Activated CD8-positive, alpha-beta memory T cell treated with anti-CD3 and anti-CD28 coated beads, Interleukin-2, amount 50 U/mL, for 1 hour (primary cell): ENCODE results near the gene SORCS2.

ENCODE experiments used
- DNase-seq: peaks from one replicate; pipeline ENCODE4 v3.0.0-alpha.2; 2020; ENCODE audit errors: extremely low read depth

Gene SORCS2

GRCh38 chr4:7708981-7709380 is 516.6 kb downstream of the SORCS2 start:
- no peak for DNase-seq

GRCh38 chr4:7709431-7709830 is 517.1 kb downstream of the SORCS2 start:
- no peak for DNase-seq

- no peak for DNase-seq
Observed at GRCh38 chr4:7710126-7710525, 517.8 kb downstream of the SORCS2 start.

DNA sequence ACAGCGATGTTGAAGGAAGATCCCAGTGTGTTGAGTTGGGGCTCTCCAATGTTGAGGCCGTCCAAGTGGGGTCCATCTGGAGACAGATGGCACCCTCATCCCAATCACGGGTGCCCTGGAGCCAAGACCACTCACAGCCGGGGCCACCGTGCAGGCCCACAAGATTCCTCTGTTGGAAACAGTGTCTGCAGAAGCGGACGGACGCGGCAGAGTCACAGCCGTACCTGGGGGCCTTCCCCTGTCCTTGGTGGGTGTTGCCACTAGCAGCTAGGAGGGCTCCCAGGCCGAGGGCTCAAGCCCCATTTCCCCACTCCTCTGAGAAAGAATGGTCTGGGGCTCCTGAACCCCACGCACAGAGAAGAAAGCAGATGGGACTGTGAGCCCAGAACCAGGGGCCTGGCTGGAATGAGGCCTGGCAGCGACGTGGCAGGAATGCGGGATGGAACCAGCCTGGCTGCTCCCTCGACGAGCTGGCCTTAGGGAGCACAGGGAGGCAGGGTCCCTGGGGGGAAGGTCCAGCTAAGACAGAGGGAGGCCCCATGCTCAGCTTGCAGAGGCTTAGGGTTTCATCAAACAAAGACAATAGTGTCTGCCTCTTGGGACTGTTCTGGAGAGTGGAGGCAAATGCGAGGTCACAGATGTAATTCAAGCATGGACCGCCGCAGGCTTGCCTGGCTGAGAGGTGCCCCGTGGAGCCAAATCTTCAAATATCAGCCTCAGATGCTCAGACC is 518.4 kb downstream of the SORCS2 start:
- no peak for DNase-seq

DNA sequence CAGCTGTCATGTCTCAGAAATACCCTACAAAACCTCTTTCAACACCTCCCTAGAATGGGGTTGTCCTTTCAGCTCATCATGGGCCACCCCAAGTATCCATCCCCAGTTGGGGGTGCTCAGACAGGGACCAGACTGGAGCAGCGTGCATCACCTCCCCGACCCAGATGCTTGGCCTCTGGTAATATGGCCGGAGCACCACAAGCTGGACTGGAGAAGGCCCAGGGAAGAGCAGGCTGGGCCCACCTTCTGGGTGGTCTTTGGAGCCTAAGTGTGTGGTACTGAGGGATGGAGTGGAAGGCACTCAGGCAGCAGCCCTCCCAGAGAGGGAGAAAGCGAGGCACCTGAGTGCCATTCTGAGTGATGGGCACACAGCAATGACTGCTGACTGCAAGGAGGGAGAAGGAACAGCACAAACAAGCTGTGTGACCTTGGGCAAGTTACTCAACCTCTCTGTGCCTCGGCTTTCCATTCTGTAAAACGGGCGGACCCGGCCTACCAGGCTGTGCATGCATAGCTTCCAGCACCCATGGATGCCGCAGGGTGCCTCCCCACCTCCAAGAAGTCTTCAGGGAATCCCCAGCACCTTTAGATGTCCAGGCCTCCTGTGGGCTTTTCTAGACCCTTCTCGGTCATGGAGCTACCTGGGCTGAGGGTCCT is 519.1 kb downstream of the SORCS2 start:
- no peak for DNase-seq

- no peak for DNase-seq
Observed at GRCh38 chr4:7712021-7712671, 519.8 kb downstream of the SORCS2 start.

DNA sequence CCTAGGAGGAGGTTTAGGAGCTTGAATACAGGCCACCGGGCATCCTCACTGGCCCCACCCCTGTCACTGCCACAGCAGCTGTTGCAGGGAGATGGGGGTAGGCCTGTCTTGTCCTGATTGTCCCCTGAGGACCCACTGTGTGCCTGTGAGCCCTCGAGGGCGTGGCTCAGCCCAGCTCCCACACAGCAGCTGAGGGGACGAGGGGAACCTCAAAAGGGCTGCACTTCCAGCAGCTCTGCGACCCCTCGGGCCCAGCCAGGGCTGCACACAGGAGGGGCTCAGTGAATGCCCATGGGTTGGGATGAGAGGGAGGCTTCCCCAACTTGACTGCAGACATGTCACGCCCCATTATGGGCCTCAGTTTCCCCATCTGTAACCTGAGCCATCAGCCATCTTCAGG is 521.4 kb downstream of the SORCS2 start:
- DNase-seq: no peak

DNA sequence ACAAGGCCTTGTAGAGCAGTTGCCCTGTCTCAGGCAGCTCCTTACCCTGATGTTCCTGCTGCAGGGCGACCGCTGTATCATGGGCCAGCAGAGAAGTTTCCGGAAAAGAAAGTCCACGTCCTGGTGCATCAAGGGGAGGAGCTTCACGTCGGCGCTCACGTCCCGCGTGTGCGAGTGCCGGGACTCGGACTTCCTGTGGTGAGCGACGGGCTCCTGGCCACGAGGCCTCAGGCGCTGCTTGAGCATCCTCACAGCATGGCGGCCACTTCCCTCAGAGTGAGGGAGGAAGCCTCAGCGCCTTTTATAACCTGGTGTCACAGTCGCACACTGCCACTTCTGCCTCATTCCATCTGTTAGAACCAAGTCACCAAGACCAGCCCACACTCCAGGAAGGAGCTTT is 521.8 kb downstream of the SORCS2 start:
- DNase-seq: no peak

GRCh38 chr4:7714738-7715137 is 522.4 kb downstream of the SORCS2 start:
- no peak for DNase-seq

- DNase-seq: no peak
Observed at GRCh38 chr4:7715271-7716009, 523.1 kb downstream of the SORCS2 start.

GRCh38 chr4:7716010-7716721 is 523.8 kb downstream of the SORCS2 start:
- DNase-seq: no peak

- no peak for DNase-seq
Observed at GRCh38 chr4:7717161-7717560, 524.8 kb downstream of the SORCS2 start.

DNA sequence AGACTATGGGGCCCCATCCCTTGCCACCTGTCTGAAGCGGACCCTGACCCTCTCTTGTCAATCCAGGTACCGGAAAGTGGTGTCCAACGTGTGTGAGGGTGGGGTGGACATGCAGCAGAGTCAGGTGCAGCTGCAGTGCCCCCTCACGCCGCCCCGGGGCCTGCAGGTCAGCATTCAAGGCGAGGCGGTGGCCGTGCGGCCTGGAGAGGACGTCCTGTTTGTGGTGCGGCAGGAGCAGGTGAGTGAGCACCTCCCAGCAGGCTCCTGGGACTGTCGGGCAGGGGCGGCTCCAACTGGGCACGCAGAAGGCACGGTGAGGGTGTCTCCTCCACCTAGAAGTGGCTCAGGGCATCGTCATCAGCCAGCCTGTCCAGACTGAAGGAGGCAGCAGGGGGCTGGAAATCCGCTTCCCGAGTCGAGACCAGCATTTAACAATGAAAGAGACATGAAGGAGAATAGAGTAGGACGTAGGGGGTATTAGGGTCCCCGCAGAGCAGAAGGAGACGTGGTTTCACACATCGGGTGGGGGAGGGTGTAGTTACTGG is 525.7 kb downstream of the SORCS2 start:
- DNase-seq: no peak

- DNase-seq: peak; percentile 24
Observed at GRCh38 chr4:7719354-7720174, 527.2 kb downstream of the SORCS2 start.

- no peak for DNase-seq
Observed at GRCh38 chr4:7721984-7722551, 529.7 kb downstream of the SORCS2 start.

GRCh38 chr4:7722766-7723387 is 530.5 kb downstream of the SORCS2 start:
- DNase-seq: no peak

GRCh38 chr4:7723625-7724024 is 531.3 kb downstream of the SORCS2 start:
- no peak for DNase-seq

DNA sequence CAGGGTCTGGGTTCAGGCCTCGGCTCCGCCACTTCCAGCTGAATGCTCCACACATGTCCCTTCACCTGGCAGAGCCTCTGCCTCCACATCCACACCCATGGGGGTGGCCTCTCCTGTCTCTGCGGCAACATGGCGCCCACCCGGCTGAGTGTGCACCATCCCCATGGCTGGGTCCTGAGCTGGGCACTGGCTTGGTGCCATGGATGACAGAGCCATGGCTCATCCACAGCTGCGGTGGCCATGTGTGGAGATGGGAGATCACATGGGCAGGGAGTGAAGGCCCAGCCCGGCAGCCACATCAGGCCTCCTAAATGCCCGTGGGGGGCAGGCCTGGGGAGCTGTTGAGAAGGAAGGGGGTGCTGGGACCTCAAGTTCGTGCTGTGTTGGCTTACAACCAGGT is 533.6 kb downstream of the SORCS2 start:
- no peak for DNase-seq

DNA sequence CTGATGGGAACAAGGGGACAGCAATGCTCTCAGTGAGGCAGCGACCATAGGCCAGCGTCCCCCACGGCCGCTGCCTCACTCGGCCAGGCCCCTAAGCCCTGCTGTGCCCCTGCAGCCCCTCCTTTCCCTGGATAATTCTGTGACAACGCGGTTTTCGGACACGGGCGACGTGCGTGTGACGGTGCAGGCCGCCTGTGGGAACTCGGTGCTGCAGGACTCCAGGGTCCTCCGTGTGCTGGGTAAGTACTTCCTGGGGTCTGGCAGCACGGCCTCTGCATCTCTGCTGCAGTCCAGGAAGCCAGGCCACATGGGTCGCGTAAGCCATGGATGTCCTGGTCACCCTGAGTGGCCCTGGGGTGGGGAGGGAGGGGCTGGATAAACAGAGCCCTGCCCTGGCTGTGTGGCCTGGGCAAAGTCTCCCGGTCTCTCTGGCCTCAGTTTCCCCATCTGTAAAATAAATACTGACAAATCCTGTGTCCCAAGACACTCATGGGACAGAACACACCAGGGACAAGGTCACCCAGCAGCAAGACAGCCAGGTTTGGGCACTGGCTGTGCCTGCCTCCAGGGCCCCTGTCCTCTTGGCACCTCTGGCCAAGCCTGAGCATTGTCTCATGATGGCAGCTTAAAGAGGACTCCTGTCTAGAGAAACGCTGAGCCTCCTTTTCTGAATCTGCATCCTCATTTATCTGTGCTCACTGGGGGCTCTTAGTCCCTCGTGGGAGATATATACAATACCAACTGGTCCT is 534.5 kb downstream of the SORCS2 start:
- no peak for DNase-seq
